HG03354 (cell line): ENCODE data around the gene CMPK2.
A peak's percentile ranks its signal among the peaks of the same experiment; 100 is the strongest.
"Not testable (repeated sequence)": the region's sequence is repeated elsewhere in the genome, so short reads cannot be mapped to it uniquely, and the experiment has no call there.

ENCODE experiments used
- ATAC-seq: cut with Tn5 transposase; IDR thresholded peaks from one replicate; pipeline ENCODE4 v1.9.1; 2021; ENCODE audit warnings: mild to moderate bottlenecking; ENCODE audit not compliant: unreplicated experiment, poor library complexity, severe bottlenecking

CMPK2 gene

DNA sequence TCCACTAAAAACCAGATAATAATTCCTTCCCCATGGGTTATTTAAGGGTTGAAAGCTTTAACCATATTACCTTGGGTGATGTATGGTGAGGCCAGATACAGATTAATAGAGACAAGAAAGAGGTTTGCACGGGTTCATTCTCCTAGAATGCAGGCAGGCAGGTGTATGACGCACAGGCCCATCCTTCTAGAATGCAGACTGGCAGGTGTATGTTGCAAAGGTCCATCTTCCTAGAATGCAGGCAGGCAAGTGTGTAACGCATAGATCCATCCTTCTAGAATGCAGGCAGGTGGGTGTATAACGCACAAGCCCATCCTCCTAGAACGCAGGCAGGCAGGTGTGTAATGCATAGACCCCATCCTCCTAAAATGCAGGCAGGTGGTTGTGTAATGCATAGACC lies 15.8 kb upstream of the CMPK2 start:
- no peak for ATAC-seq

DNA sequence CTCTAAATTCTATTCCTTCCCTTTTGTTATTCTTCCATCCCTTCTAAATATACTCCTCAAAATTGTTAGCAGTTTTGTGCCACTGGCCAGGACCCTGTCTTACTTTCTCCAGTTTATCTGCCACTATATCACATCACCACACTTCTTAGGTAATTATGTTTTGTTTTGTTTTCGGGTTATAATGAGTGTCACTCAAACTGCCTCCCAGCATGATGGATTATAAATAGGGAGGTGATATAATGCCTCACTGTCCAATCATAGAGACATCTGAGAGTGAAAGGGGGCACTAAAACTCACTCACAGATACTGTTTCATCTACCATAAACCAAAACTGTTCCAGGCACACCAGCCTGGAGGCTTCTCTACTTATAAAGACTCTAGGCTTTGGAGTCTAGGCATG lies 15.3 kb upstream of the CMPK2 start:
- no peak for ATAC-seq

DNA sequence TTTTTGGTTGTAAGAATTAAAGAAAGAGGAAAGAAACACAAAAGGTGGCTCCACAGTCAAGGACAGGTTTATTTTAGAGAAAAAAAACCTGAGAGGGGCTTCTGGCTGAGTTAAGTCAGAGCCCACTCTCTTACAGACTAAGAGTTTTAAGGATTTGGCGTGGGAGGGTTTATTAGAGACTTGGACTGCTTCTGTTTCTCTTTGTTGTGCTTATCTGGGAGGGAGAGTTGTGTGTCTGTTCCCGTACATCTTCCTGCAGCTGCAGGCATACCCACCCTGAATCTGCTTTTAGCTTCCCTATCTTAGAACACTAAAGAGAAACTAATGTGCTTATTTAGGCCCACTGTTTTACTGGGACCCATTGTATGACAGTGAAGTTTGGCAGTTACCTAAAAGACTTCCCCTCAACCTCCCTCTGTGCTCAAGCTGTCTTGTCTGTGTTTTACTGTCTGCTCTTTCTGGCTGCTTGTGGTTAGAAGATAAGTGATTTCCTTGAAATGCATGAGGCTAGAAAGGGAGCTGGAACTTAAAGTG lies 14.6 kb upstream of the CMPK2 start:
- no peak for ATAC-seq

DNA sequence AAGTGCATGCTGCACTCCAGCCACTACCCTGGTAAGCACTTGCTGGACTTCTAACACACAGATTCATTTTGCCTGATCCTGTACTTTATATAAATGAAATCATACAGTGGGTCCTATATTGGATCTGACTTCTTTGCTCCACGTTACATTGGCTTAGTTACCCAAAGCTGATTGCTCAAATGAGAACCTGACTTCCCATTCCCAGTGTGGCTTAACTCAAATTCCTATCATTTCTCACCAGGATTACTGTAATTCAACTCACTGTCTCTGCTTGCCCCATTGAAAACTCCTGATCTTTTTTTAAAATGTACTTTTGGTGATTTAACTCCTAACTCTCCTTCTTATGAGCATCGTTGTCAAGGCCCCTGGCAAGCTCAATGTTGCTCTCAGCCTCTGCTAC lies 13.3 kb upstream of the CMPK2 start:
- no peak for ATAC-seq

- no peak for ATAC-seq
Measured at GRCh38 chr2:6878549-6878948, 12.8 kb upstream of the CMPK2 start.

DNA sequence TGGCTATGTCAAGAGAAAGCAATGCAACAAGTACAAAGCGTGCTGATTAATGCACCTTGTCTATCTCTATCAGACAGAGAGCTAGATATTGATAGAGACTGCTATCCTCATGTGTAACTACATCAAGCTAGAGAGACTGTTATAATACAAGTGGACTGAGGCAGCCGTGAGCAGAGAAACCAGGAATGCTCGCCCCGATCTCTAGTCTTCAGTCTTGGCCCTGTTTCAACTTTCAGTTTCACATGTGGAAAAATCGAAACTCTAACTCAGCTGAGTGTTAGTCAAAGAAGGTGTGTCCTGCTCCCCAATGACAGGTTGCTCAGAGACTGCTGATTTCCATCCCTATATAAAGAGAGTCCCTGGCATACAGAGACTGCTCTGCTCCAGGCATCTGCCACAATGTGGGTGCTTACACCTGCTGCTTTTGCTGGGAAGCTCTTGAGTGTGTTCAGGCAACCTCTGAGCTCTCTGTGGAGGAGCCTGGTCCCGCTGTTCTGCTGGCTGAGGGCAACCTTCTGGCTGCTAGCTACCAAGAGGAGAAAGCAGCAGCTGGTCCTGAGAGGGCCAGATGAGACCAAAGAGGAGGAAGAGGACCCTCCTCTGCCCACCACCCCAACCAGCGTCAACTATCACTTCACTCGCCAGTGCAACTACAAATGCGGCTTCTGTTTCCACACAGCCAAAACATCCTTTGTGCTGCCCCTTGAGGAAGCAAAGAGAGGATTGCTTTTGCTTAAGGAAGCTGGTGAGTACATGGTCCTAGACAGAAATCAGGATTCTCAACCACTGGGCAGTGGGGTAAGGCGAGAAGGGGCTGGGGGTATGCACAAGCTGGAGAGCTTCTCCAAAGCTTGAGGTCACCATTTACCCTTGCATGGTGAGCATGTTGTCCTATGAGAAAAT lies 11.9 kb upstream of the CMPK2 start, which contains the start of gene RSAD2:
Gene RSAD2 (plus strand): TSS at position 376 of the 903 bp plus-strand sequence. CDS start 24 bp downstream, at position 400.
- ATAC-seq = peak; percentile 78

DNA sequence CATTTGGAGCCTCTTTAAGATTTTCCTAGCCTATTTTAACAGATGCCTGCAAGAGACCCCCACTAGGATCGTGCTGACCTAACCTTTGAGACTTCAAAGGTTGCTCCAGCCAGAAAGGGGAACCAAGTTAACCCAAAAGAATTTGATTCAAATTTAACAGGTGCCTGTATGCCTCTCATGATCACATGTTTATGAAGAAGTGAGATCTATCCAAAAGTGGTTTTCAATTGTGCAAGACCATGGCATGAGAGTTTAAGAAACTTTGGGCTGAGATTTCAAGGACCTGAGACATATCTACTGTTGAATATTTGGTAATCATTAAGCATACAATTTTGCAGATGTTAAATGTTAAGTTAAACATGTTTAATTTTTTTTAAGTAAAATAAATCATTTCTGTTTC lies 10.6 kb upstream of the CMPK2 start:
- ATAC-seq = no peak

GRCh38 chr2:6874032-6874431 lies 8.3 kb upstream of the CMPK2 start:
- ATAC-seq = no peak

DNA sequence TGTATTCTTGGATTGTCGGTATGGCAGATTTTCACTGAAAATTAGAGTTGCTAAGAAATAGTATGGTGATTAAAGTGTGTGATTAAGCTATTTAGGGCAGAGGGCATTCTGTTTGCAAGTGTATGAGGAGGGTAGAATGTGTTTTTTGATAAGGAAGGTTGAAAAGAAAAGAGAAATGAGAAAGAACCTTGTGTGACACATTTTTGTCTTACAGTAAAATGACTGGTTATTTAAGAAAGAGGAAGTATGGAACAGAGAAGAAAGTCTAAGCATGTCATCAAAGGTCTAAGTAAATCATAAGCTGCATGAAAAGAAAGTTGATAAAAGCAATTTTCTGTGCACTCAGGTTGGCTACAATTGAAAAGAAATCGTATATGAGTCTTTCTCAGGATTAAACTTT lies 6.7 kb upstream of the CMPK2 start:
- ATAC-seq = peak; percentile 71

DNA sequence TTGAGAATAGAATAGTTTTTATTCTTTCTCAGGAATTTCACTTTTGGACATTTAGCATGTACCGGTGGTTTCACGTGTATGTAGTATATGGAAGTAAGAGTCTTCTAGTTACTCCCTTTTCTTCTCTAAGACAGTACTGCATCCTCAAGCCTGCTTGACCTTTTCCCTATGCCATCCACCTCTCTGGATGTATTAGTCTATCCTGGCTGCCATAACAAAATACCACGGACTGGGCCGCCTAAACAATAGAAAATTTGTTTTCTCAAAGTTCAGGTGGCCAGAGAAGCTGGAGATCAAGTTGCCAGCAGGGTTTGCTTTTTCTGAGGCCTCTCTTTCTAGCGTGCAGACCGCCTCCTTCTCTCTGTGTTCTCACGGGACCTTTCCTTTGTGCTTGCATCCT lies 1.3 kb upstream of the CMPK2 start:
- ATAC-seq = no peak

GRCh38 chr2:6866275-6866671 lies 566 bp upstream of the CMPK2 start:
- peak; percentile 46 for ATAC-seq

- peak; percentile 26 for ATAC-seq
Measured at GRCh38 chr2:6864923-6865345, 773 bp downstream of the CMPK2 start.

GRCh38 chr2:6864231-6864754 lies 1.4 kb downstream of the CMPK2 start:
- ATAC-seq = no peak

GRCh38 chr2:6863792-6864191 lies 1.9 kb downstream of the CMPK2 start:
- ATAC-seq = no peak

- no peak for ATAC-seq
Measured at GRCh38 chr2:6860296-6860695, 5.4 kb downstream of the CMPK2 start.

DNA sequence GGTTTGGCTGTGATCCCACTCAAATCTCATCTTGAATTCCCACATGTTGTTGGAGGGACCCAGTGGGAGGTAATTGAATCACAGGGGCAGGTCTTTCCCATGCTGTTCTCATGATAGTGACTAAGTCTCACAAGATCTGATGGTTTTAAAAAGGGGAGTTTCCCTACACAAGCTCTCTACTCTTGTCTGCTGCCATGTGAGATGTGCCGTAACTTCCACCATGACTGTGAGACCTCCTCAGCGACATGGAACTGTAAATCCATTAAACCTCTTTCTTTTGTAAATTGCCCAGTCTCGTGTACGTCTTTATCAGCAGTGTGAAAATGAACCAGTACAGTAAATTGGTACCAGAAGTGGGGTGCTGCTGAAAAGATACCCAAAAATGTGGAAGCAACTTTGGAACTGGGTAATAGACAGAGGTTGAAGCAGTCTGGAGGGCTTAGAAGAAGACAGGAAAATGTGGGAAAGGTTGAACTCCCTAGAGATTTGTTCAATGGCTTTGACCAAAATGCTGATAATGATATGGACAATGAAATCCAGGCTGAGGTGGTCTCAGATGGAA lies 7.2 kb downstream of the CMPK2 start:
- ATAC-seq = not testable (repeated sequence)

- no peak for ATAC-seq
Measured at GRCh38 chr2:6856548-6856920, 9.2 kb downstream of the CMPK2 start.

DNA sequence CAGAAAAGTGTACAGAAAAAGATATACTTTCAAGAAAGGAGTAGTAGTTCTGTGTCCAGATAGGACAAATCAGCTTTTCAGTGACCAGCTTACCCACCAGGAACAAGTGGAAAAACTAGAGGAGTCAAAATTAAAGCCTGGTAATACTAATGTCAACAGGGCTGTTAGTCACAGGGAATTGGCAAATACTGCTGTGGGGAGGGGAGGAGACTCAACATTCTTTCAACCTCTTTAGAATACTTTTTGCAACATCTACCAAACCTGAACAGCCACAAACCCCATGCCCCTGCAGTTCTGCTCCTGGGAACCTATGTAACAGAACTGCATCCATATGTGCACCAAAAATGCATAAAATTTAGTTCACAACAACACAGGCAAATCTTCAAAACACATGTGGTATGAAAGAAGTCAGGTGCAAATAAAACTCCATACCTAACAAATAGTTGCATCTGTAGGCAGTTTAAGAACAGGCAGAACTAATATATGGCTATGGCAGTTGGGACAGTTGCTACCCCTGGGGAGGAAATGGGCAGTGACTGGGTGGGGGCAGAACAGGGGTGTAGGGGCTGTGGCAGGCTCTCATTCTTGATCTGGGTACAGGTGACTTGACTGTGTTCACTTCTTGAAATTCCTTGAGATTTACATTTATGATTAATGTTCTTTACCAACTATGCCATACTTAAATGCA lies 9.7 kb downstream of the CMPK2 start:
- ATAC-seq = no peak

- ATAC-seq = no peak
Measured at GRCh38 chr2:6854416-6854815, 11.3 kb downstream of the CMPK2 start.

DNA sequence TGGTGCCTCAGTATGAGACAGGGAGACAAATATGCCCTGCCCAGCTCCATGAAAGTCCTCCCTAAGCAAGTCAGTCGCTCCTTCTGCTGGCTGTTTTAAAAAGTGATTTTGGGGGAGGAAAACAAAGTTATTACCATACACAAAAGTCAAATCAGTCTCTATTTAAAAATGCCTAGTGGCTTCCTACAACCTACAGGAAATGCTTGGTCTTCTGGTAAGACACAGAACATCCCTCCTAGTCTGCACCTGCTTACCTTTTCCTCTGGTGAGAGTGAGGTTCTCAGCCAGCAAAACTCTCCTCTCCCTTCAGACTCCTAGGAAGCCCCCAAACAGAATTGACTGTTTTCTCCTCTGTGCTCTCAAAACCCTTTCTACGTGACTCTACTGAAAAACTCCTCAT lies 13.5 kb downstream of the CMPK2 start:
- ATAC-seq = no peak
